Choroid plexus epithelial cell (primary cell): Measurements from ENCODE around the gene IL10.

ENCODE experiments used
- DNase-seq: peaks from one replicate; pipeline ENCODE4 v3.0.0-alpha.2; 2010; ENCODE audit warnings: low read depth
- H3K4me3 ChIP-seq: 2 replicates; pipeline ENCODE4 v1.5.1; 2011; ENCODE audit warnings: low read depth, mild to moderate bottlenecking, control low read depth, low read length, moderate library complexity
- TF ChIP-seq, protein P1 (sequence below): conservative IDR thresholded peaks from 2 replicates; pipeline ENCODE4 v1.5.1; 2011; ENCODE audit warnings: low read depth, mild to moderate bottlenecking, control low read depth, inconsistent platforms, low read length, moderate library complexity

The IL10 gene

DNA sequence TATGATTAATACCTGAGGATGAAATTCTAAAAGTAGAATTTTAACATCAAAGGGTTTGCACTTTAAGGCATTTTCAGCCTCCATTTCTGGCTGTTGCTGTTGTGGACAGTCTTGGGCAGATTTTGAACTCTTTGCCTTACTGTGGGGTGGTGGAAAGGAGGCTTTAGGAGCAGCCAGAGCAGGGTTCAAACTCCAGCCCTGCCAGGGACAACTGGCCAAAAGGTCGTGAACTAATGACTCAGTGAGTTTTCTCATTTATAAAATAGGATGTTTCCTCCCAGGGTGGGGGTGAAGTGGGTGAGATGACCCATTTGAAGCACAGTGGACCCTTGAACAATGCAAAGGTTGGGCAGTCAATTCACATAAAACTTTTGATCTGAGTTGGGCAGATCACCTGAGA lies 50.8 kb downstream of the IL10 start:
- H3K4me3 ChIP-seq: no peak overlapping the region
- TF ChIP-seq, protein P1, sequence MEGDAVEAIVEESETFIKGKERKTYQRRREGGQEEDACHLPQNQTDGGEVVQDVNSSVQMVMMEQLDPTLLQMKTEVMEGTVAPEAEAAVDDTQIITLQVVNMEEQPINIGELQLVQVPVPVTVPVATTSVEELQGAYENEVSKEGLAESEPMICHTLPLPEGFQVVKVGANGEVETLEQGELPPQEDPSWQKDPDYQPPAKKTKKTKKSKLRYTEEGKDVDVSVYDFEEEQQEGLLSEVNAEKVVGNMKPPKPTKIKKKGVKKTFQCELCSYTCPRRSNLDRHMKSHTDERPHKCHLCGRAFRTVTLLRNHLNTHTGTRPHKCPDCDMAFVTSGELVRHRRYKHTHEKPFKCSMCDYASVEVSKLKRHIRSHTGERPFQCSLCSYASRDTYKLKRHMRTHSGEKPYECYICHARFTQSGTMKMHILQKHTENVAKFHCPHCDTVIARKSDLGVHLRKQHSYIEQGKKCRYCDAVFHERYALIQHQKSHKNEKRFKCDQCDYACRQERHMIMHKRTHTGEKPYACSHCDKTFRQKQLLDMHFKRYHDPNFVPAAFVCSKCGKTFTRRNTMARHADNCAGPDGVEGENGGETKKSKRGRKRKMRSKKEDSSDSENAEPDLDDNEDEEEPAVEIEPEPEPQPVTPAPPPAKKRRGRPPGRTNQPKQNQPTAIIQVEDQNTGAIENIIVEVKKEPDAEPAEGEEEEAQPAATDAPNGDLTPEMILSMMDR: no peak
- no peak for DNase-seq

DNA sequence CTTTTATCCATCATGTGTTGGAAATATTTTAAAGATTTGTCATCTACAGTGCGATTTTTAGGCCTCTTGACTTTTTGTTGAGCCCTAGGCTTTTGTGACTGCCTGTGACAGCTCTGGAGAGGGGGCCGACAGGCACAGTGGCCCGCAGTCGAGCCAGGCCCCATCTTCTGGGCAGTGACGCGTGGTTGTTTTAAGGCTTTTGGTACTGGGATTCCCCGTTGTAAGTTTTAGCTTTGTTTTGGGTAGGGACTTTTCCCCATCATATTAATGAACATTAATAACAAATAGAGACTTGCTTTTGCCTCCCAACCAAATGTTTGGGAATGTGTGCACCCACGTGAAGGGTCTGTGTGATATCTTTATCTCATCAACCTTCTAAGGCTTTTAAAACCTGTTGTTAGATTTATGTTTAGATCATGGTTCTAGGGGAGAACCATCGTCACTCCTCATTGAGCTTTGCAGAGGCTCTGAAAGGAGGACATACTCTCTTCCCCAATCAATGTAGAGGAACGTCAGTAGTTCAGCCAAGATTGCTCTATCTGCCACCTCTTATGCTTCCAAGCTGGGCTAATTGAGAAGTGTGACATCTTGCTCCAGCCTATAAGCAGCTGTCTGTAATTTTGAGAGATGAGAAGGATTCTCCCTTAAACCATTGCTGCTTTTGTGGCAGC lies 53.0 kb downstream of the IL10 start:
- no peak overlapping the region for H3K4me3 ChIP-seq
- TF ChIP-seq, protein P1: no peak
- no peak for DNase-seq

DNA sequence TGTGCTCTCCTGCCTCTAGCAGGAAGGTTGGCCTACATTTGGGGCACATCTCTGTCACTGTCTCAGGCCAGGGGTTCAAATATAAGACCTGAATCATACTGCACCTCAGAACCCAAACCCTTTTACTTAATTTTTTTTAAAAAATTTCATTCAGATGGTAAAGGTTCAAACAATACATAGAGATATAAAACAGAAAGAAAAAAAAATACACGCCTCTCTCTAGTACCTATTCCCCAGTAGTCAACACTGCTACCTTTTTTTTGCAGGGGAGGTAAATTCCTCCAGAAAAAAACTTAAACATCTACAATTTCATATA lies 54.7 kb downstream of the IL10 start:
- TF ChIP-seq, protein P1: no peak
- H3K4me3 ChIP-seq: no peak overlapping the region
- DNase-seq: no peak
